ENCODE measurements around the gene CREB3L2.

CREB3L2 gene

DNA sequence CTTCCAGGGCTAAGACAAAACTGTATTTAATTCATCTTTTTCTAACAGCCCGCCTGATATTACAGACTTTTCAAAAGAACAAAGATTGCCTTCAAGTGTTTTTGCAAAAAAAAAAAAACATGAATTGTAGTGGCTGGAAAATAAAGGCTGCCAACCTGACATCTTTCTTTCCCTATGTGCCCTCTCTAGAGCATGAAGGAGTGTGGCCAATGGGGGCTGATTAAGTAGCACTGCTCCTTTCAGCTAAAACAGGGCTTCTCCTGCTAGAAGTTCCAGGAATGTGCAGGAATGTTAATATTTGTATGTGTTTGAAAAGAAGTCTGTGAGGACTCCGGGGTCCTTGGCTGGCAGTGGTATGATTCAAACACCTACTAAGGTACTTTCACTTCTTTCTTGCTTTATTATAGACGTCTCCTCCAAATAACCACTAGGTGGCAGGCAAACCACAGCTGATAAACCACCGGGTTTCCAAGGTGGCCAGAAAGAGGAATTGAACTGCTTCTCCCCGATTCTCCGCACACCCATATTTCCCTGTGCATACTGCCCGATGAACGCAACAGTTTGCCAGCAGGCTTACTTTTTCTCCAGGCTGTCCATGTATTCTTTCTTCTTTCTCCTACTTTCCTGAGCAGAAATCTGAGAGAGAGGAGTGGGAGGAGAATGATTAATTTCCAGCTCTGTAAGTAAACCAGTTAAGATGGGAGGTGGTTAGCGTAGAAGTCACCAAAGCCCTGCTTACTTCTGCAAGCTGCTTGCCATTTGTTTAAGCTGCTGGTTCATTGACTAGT is 98.3 kb downstream of the CREB3L2 start:
- no peak for DNase-seq (ENCODE audit: low read depth, low spot score)

GRCh38 chr7:137900137-137900536 is 101.7 kb downstream of the CREB3L2 start:
- no peak for DNase-seq (ENCODE audit: low read depth, low spot score)

- DNase-seq (ENCODE audit: low read depth, low spot score), result peak; percentile 67
Measured at GRCh38 chr7:137898839-137899721, 102.8 kb downstream of the CREB3L2 start.

DNA sequence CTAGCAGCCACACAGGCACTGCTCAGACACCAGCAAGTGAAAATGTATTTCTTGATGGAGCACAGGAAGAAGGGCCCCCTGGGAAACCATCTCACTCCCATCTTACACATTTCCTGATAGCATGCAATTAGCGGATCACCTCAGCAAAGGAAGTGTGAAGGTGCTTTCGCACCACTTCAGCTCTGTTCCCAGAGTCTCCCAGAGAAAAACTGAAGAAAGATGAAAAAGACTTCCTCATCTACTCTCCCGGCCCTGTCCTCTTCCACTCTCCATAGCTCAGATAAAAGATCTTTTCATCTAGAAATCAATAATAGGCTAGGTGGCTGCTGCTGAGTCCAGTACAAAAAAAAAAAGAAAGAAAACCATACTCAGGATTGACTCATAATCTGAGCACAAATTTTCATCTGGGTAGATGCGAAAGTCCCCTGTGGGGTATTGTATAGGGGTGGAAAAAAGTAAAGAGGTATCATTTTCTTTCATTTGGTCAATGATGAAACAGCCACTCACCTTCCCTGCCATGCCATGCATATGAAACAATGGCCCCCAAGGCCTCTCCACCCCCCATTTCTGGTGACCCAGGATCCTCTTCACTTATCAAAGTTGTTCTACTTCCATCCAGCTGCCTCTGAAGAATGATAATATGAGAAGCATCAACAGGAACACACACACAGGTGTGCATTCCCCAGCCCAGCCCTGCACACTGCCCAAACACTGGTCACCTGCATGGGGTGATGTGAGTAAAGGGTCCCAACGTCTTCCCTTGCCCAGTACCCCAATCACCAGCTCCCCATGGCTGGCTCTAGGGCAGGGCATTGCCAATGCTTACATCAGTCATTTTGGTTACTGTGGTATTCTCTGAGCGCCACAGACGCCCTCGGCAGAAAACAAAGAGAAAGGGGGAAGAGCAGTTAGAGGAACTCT is 106.3 kb downstream of the CREB3L2 start:
- DNase-seq (ENCODE audit: low read depth, low spot score), result no peak

DNA sequence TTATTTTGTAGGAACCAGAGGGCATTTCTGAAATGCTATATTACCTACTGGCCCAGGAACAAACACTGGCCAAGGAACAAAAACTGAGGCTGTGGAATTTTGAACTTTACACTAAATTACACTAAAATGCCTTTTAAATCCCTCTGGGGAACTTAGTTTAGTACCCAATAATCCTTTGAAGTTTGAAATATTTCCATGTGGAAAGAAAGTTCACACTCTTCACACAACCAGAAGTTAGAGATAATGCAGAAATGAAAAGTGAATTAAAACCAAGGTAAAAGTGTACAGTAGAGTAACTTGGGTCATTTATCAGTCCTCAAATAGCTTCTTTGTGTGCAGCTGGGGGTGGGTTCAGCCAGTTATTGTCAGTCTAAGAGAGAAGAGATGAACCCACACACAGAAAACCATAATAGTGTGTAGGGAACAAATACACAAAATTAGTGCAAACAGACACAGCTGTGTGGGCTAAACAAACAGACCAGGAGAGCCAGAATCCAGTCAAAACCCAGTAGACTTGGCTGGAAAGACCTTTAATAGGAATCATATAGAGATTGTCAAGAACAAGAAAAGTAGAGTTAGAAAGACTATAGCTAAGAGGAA is 108.6 kb downstream of the CREB3L2 start:
- DNase-seq (ENCODE audit: low read depth, low spot score), result no peak

- no peak for DNase-seq (ENCODE audit: low read depth, low spot score)
Measured at GRCh38 chr7:137891016-137891655, 110.8 kb downstream of the CREB3L2 start.

- no peak for DNase-seq (ENCODE audit: low read depth, low spot score)
Measured at GRCh38 chr7:137890449-137890921, 111.4 kb downstream of the CREB3L2 start.

- DNase-seq (ENCODE audit: low read depth, low spot score), result no peak
Measured at GRCh38 chr7:137888241-137888640, 113.6 kb downstream of the CREB3L2 start.

GRCh38 chr7:137886746-137887145 is 115.1 kb downstream of the CREB3L2 start:
- no peak for DNase-seq (ENCODE audit: low read depth, low spot score)

DNA sequence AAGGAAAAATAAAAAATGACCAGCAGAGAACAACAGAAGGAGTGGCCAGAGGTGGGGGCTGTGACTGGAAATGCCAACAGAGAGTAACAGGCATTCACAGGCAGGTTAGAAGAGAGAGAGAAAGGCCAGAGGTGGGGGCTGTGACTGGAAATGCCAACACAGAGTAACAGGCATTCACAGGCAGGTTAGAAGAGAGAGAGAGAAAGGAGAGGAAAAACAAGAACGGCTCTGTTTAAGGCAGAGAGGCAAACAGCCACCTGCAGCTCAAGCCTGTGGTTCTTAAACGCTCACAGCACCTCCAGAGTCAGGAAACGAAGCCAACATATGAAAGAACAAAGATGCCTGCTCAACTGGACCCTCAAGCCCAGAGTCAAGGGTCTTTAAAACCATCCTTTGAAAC is 115.6 kb downstream of the CREB3L2 start:
- no peak for DNase-seq (ENCODE audit: low read depth, low spot score)

GRCh38 chr7:137885678-137886077 is 116.2 kb downstream of the CREB3L2 start:
- DNase-seq (ENCODE audit: low read depth, low spot score), result no peak

DNA sequence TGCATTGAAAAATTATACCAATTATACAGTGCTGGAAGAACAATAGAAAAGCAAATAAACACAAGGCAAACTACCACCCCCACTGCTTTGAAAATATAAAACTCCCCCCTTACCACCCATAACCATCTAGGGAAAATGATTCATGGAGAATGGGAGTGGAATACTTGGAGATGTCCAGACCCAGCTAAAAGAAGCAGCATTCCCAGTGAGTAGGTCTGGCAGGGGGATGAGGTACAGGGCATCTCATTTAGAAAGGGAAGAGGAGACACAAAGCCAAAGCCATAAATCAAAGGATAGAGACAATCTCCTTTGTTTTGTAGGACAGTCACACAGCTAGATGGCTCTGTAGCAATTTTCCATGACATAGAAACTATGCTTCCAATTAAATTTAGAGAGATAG is 119.1 kb downstream of the CREB3L2 start:
- no peak for DNase-seq (ENCODE audit: low read depth, low spot score)

GRCh38 chr7:137882261-137882668 is 119.6 kb downstream of the CREB3L2 start:
- peak; percentile 79 for DNase-seq (ENCODE audit: low read depth, low spot score)

GRCh38 chr7:137881607-137882260 is 120.2 kb downstream of the CREB3L2 start:
- no peak for DNase-seq (ENCODE audit: low read depth, low spot score)

GRCh38 chr7:137880432-137880831 is 121.5 kb downstream of the CREB3L2 start:
- DNase-seq (ENCODE audit: low read depth, low spot score), result no peak

GRCh38 chr7:137879357-137880158 is 122.3 kb downstream of the CREB3L2 start:
- DNase-seq (ENCODE audit: low read depth, low spot score), result no peak

- no peak for DNase-seq (ENCODE audit: low read depth, low spot score)
Measured at GRCh38 chr7:137878333-137878961, 123.4 kb downstream of the CREB3L2 start.

- no peak for DNase-seq (ENCODE audit: low read depth, low spot score)
Measured at GRCh38 chr7:137877027-137877675, 124.7 kb downstream of the CREB3L2 start.
